Choroid plexus epithelial cell (primary cell): ENCODE data around the gene TFCP2.

ENCODE experiments used
- DNase-seq: peaks from one replicate; pipeline ENCODE4 v3.0.0-alpha.2; 2010; ENCODE audit warnings: low read depth
- H3K4me3 ChIP-seq: 2 replicates; pipeline ENCODE4 v1.5.1; 2011; ENCODE audit warnings: low read depth, mild to moderate bottlenecking, control low read depth, low read length, moderate library complexity
- CTCF ChIP-seq: conservative IDR thresholded peaks from 2 replicates; pipeline ENCODE4 v1.5.1; 2011; ENCODE audit warnings: low read depth, mild to moderate bottlenecking, control low read depth, inconsistent platforms, low read length, moderate library complexity

TFCP2 gene

GRCh38 chr12:51188359-51189051 is 15.6 kb upstream of the TFCP2 start:
- no peak for DNase-seq
- H3K4me3 ChIP-seq = no peak overlapping the region
- no peak for TF ChIP-seq CTCF

GRCh38 chr12:51187370-51187987 is 14.5 kb upstream of the TFCP2 start:
- no peak overlapping the region for H3K4me3 ChIP-seq
- TF ChIP-seq CTCF = no peak
- no peak for DNase-seq

- no peak overlapping the region for H3K4me3 ChIP-seq
- DNase-seq = no peak
- TF ChIP-seq CTCF = no peak
Observed at GRCh38 chr12:51186465-51187085, 13.6 kb upstream of the TFCP2 start.

GRCh38 chr12:51185171-51185717 is 12.3 kb upstream of the TFCP2 start:
- DNase-seq = no peak
- TF ChIP-seq CTCF = no peak
- no peak overlapping the region for H3K4me3 ChIP-seq

GRCh38 chr12:51183816-51184215 is 10.9 kb upstream of the TFCP2 start:
- no peak for TF ChIP-seq CTCF
- H3K4me3 ChIP-seq = no peak overlapping the region
- DNase-seq = peak; percentile 56

- DNase-seq = no peak
- no peak for TF ChIP-seq CTCF
- H3K4me3 ChIP-seq = no peak overlapping the region
Observed at GRCh38 chr12:51183349-51183748, 10.4 kb upstream of the TFCP2 start.
